Measurements from ENCODE around the gene IGF2BP3. TPM values are rescaled to one million over a fixed set of nuclear protein-coding genes. Genes with fewer than 3 reads are reported as not detected.
"Not testable (repeated sequence)": the region's sequence is repeated elsewhere in the genome, so short reads cannot be mapped to it uniquely, and the experiment has no call there.

Gene IGF2BP3
- total RNA-seq, 1 experiment from 2014 or later, result 111 TPM

GRCh38 chr7:23332193-23332592, 138.1 kb downstream of the IGF2BP3 start:
- intact Hi-C loops (cut with micrococcal nuclease; ENCODE audit: unreplicated experiment), result loop anchor here (2.0 kb wide), 1 partner anchor 33 kb away; the partner anchor contains the start of gene MALSU1
- DNase-seq, result no peak
- Mint-ChIP-seq H3K4me1 (ENCODE audit: low read depth, unreplicated experiment) (peaks cover 53% of the 10 kb centered on the region), H3K36me3 (ENCODE audit: insufficient read depth, unreplicated experiment) (peaks cover 71% of the 10 kb centered on the region), H3K9me3 (ENCODE audit: low read depth, unreplicated experiment) (no peaks in the 10 kb centered on the region), H3K4me3 (ENCODE audit: low read depth, unreplicated experiment) (no peak overlapping the region), H3K27ac (ENCODE audit: unreplicated experiment) (peak overlapping the region; percentile 77), H3K27me3 (ENCODE audit: unreplicated experiment) (no peaks in the 10 kb centered on the region)
- TF ChIP-seq CTCF (IDR thresholded peaks at IDR 0.05; ENCODE audit: unreplicated experiment), result no peak
- BruUV-seq (replicated peaks), result no TSS peak
- CTCF ChIA-PET, result interaction anchor here (1.0 to 1.4 kb wide), 3 partner anchors 26 to 59 kb away, joined by 3 to 10 read pairs (median 3); partner anchors contain the start of gene MALSU1

GRCh38 chr7:23331132-23331531, 139.2 kb downstream of the IGF2BP3 start:
- no peaks in the 10 kb centered on the region for H3K27me3 Mint-ChIP-seq (ENCODE audit: unreplicated experiment)
- H3K27ac Mint-ChIP-seq (ENCODE audit: unreplicated experiment), result no peak overlapping the region
- H3K9me3 Mint-ChIP-seq (ENCODE audit: low read depth, unreplicated experiment), result no peaks in the 10 kb centered on the region
- intact Hi-C loops (cut with micrococcal nuclease; ENCODE audit: unreplicated experiment), result no loop called here
- H3K4me3 Mint-ChIP-seq (ENCODE audit: low read depth, unreplicated experiment), result no peak overlapping the region
- peaks cover 52% of the 10 kb centered on the region for H3K4me1 Mint-ChIP-seq (ENCODE audit: low read depth, unreplicated experiment)
- DNase-seq, result no peak
- CTCF ChIA-PET, result no interaction called here
- no peak for TF ChIP-seq CTCF (IDR thresholded peaks at IDR 0.05; ENCODE audit: unreplicated experiment)
- no TSS peak for BruUV-seq (replicated peaks)
- H3K36me3 Mint-ChIP-seq (ENCODE audit: insufficient read depth, unreplicated experiment), result peaks cover 63% of the 10 kb centered on the region

GRCh38 chr7:23315366-23315765, 154.9 kb downstream of the IGF2BP3 start:
- TF ChIP-seq CTCF (IDR thresholded peaks at IDR 0.05; ENCODE audit: unreplicated experiment), result no peak
- intact Hi-C loops (cut with micrococcal nuclease; ENCODE audit: unreplicated experiment), result no loop called here

GRCh38 chr7:23312141-23312540, 158.2 kb downstream of the IGF2BP3 start:
- peaks cover 13% of the 10 kb centered on the region for H3K4me1 Mint-ChIP-seq (ENCODE audit: low read depth, unreplicated experiment)
- H3K9me3 Mint-ChIP-seq (ENCODE audit: low read depth, unreplicated experiment); intact Hi-C loops (cut with micrococcal nuclease; ENCODE audit: unreplicated experiment); H3K4me3 Mint-ChIP-seq (ENCODE audit: low read depth, unreplicated experiment); BruUV-seq (replicated peaks); H3K27me3 Mint-ChIP-seq (ENCODE audit: unreplicated experiment); DNase-seq; H3K27ac Mint-ChIP-seq (ENCODE audit: unreplicated experiment): not testable (repeated sequence)
- CTCF ChIA-PET, result interaction anchor here (0.7 kb wide), 1 partner anchor 1682 kb away, joined by 5 read pairs; no protein-coding TSS in a partner anchor
- peaks cover 86% of the 10 kb centered on the region for H3K36me3 Mint-ChIP-seq (ENCODE audit: insufficient read depth, unreplicated experiment)

More at GRCh38 chr7:23315366-23315765, 154.9 kb downstream of the IGF2BP3 start:
- Mint-ChIP-seq H3K9me3 (ENCODE audit: low read depth, unreplicated experiment) (no peaks in the 10 kb centered on the region), H3K27ac (ENCODE audit: unreplicated experiment) (no peak overlapping the region), H3K27me3 (ENCODE audit: unreplicated experiment) (no peaks in the 10 kb centered on the region), H3K4me1 (ENCODE audit: low read depth, unreplicated experiment) (no peaks in the 10 kb centered on the region), H3K4me3 (ENCODE audit: low read depth, unreplicated experiment) (no peak overlapping the region), H3K36me3 (ENCODE audit: insufficient read depth, unreplicated experiment) (peaks cover 84% of the 10 kb centered on the region)
- CTCF ChIA-PET, result no interaction called here
- no TSS peak for BruUV-seq (replicated peaks)
- no peak for DNase-seq

GRCh38 chr7:23308754-23309153, 161.5 kb downstream of the IGF2BP3 start:
- CTCF ChIA-PET, result interaction anchor here (0.7 kb wide), 1 partner anchor 14 kb away, joined by 3 read pairs; no protein-coding TSS in a partner anchor
- no peak for DNase-seq

More at GRCh38 chr7:23308754-23309153, 161.5 kb downstream of the IGF2BP3 start:
- Mint-ChIP-seq H3K27me3 (ENCODE audit: unreplicated experiment) (no peaks in the 10 kb centered on the region), H3K9me3 (ENCODE audit: low read depth, unreplicated experiment) (no peaks in the 10 kb centered on the region), H3K36me3 (ENCODE audit: insufficient read depth, unreplicated experiment) (peaks cover 89% of the 10 kb centered on the region), H3K27ac (ENCODE audit: unreplicated experiment) (no peak overlapping the region), H3K4me3 (ENCODE audit: low read depth, unreplicated experiment) (no peak overlapping the region), H3K4me1 (ENCODE audit: low read depth, unreplicated experiment) (peaks cover 22% of the 10 kb centered on the region)
- intact Hi-C loops (cut with micrococcal nuclease; ENCODE audit: unreplicated experiment), result no loop called here
- TF ChIP-seq CTCF (IDR thresholded peaks at IDR 0.05; ENCODE audit: unreplicated experiment), result no peak
- BruUV-seq (replicated peaks), result no TSS peak

Measured in Calu3 (cell line).